ENCODE measurements around the gene SOX10. TPM values are rescaled to one million over a fixed set of nuclear protein-coding genes. Genes with fewer than 3 reads are reported as not detected.
"Not testable (repeated sequence)": the region's sequence is repeated elsewhere in the genome, so short reads cannot be mapped to it uniquely, and the experiment has no call there.

SOX10 gene
- total RNA-seq, 1 experiment from 2014 or later, result 2.4 TPM

DNA sequence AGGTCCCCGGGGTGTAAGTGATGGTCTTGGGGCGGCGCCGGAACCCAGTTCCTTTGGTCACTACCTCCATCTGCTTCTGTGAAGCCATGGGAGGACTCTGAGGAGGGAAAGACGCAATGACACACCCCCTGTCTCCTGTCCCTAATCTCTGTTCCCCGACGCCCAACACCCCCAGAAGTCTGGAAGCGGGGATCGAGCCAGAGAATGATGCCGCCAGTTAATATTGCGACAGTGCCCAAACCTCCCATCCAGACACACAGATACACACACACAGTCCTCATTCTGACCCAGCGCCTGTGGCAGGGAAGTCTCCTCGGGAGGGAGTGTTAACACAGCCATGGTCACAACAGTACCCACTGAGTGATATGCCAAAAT, 31.3 kb downstream of the SOX10 start:
- no peak overlapping the region for H3K23ac ChIP-seq (ENCODE audit: insufficient read length, low read depth, low read length)
- no peaks in the 10 kb centered on the region for H3K27me3 ChIP-seq (ENCODE audit: insufficient read depth, low read length)
- Mint-ChIP-seq H3K4me3 (peak overlapping the region; percentile 100), H3K36me3 (ENCODE audit: insufficient read depth in 1 of 3, low read depth in 3 of 3) (peaks cover 11 to 22% (median 16%) of the 10 kb centered on the region in 3 experiments; a peak in 5 of 7 replicates), H3K9me3 (no peaks in the 10 kb centered on the region), H3K27ac (peak overlapping the region in 1 of 3 experiments; percentile 92; a peak in 2 of 7 replicates), H3K27me3 (ENCODE audit: low read depth) (peaks cover 2% of the 10 kb centered on the region), H3K4me1 (peaks cover 19 to 23% of the 10 kb centered on the region in 2 experiments)
- no peaks in the 10 kb centered on the region for H3K4me1 ChIP-seq (ENCODE audit: insufficient read depth, low read length)
- H3K18ac ChIP-seq (ENCODE audit: insufficient read length, low read depth, low read length), result no peak overlapping the region
- H3K56ac ChIP-seq (ENCODE audit: insufficient read length, low read depth, low read length), result no peak overlapping the region
- no peak overlapping the region for H2BK12ac ChIP-seq (ENCODE audit: insufficient read length, low read depth, low read length)
- H3K23me2 ChIP-seq (ENCODE audit: insufficient read length, low read depth, low read length, poor library complexity, severe bottlenecking), result peaks cover 13% of the 10 kb centered on the region
- H2BK15ac ChIP-seq (ENCODE audit: low read depth, low read length), result no peak overlapping the region; the same call in 1 of the 2 replicates
- no peaks in the 10 kb centered on the region for H4K20me1 ChIP-seq (ENCODE audit: control insufficient read depth, insufficient read depth, insufficient read length)
- no peak overlapping the region for H2AK5ac ChIP-seq (ENCODE audit: insufficient read length, low read length)
- peak overlapping the region; percentile 97 for H3K4me2 ChIP-seq (ENCODE audit: insufficient read depth, insufficient read length, low read length)
- WGBS (ENCODE audit: extremely low coverage, insufficient read length, low lambda C conversion rate), result no CpG with 5 or more reads among the region's 13 CpGs
- 0 out of 2 replicates have a peak overlapping the region, but pooled peaks have one; percentile 0 for H3K14ac ChIP-seq (ENCODE audit: insufficient read depth, low read length)
- DNase-seq, result no peak
- H4K5ac ChIP-seq (ENCODE audit: insufficient read length, low read depth, low read length), result no peak overlapping the region
- no peak overlapping the region for H2AFZ ChIP-seq (ENCODE audit: low read length)
- no peak overlapping the region for H3K9ac ChIP-seq (ENCODE audit: extremely low read depth, insufficient read length, low read length)
- TF ChIP-seq, protein P1, sequence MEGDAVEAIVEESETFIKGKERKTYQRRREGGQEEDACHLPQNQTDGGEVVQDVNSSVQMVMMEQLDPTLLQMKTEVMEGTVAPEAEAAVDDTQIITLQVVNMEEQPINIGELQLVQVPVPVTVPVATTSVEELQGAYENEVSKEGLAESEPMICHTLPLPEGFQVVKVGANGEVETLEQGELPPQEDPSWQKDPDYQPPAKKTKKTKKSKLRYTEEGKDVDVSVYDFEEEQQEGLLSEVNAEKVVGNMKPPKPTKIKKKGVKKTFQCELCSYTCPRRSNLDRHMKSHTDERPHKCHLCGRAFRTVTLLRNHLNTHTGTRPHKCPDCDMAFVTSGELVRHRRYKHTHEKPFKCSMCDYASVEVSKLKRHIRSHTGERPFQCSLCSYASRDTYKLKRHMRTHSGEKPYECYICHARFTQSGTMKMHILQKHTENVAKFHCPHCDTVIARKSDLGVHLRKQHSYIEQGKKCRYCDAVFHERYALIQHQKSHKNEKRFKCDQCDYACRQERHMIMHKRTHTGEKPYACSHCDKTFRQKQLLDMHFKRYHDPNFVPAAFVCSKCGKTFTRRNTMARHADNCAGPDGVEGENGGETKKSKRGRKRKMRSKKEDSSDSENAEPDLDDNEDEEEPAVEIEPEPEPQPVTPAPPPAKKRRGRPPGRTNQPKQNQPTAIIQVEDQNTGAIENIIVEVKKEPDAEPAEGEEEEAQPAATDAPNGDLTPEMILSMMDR (conservative IDR thresholded peaks at IDR 0.05), result no peak
- no peak overlapping the region for H2BK20ac ChIP-seq (ENCODE audit: low read depth, low read length, poor library complexity, severe bottlenecking)
- H4K8ac ChIP-seq (replicated peaks; ENCODE audit: insufficient read length, low read depth, low read length), result no peak overlapping the region
- no peaks in the 10 kb centered on the region for H3K9me3 ChIP-seq (ENCODE audit: control insufficient read depth, low read depth, low read length)
- H3K79me1 ChIP-seq (ENCODE audit: insufficient read depth, low read depth, low read length, poor library complexity, severe bottlenecking), result peaks cover 7% of the 10 kb centered on the region
- no peak overlapping the region for H3K27ac ChIP-seq (ENCODE audit: insufficient read length, low read depth, low read length)
- H3T11ph ChIP-seq (ENCODE audit: low read length), result no peak overlapping the region
- no peak overlapping the region for H4K91ac ChIP-seq (ENCODE audit: insufficient read length, low read depth, low read length)
- H3K4ac ChIP-seq (ENCODE audit: low read depth, low read length), result no peak overlapping the region
- H2BK120ac ChIP-seq (ENCODE audit: low read depth, low read length, poor library complexity, severe bottlenecking), result no peak overlapping the region
- H3K79me2 ChIP-seq (ENCODE audit: insufficient read depth, low read length), result peaks cover 6% of the 10 kb centered on the region; the same call in 1 of the 2 replicates
- H2BK5ac ChIP-seq (ENCODE audit: insufficient read length, low read length), result no peak overlapping the region

DNA sequence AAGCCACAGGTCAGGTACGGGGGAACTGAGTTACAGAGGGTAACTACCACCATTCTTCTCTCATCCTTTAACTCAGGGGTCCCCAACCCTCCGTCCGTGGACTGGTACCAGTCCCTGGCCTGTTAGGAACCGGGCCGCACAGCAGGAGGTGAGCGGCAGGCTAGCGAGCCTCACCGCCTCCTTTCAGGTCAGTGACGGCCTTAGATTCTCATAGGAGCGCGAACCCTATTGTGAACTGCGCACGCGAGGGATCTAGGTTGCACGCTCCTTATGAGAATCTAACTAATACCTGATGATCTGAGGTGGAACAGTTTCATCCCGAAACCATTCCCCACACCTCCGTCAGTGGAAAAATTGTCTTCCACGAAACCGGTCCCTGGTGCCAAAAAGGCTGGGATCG, 31.7 kb downstream of the SOX10 start:
- not testable (repeated sequence) for H3K23ac ChIP-seq (ENCODE audit: insufficient read length, low read depth, low read length); H2BK12ac ChIP-seq (ENCODE audit: insufficient read length, low read depth, low read length); H2BK20ac ChIP-seq (ENCODE audit: low read depth, low read length, poor library complexity, severe bottlenecking); H3K27me3 Mint-ChIP-seq (ENCODE audit: low read depth); H3K27me3 ChIP-seq (ENCODE audit: insufficient read depth, low read length); H3K18ac ChIP-seq (ENCODE audit: insufficient read length, low read depth, low read length); H3K4ac ChIP-seq (ENCODE audit: low read depth, low read length); H3K9me3 ChIP-seq (ENCODE audit: control insufficient read depth, low read depth, low read length); H2BK120ac ChIP-seq (ENCODE audit: low read depth, low read length, poor library complexity, severe bottlenecking); H4K91ac ChIP-seq (ENCODE audit: insufficient read length, low read depth, low read length); H3K27ac Mint-ChIP-seq; H3K9ac ChIP-seq (ENCODE audit: extremely low read depth, insufficient read length, low read length); H3K79me1 ChIP-seq (ENCODE audit: insufficient read depth, low read depth, low read length, poor library complexity, severe bottlenecking); H4K20me1 ChIP-seq (ENCODE audit: control insufficient read depth, insufficient read depth, insufficient read length); H2AFZ ChIP-seq (ENCODE audit: low read length); H3K4me1 ChIP-seq (ENCODE audit: insufficient read depth, low read length); DNase-seq; H2BK15ac ChIP-seq (ENCODE audit: low read depth, low read length); H2BK5ac ChIP-seq (ENCODE audit: insufficient read length, low read length); H3K9me3 Mint-ChIP-seq; H3K79me2 ChIP-seq (ENCODE audit: insufficient read depth, low read length); H3T11ph ChIP-seq (ENCODE audit: low read length); H3K14ac ChIP-seq (ENCODE audit: insufficient read depth, low read length); H4K5ac ChIP-seq (ENCODE audit: insufficient read length, low read depth, low read length); H4K8ac ChIP-seq (replicated peaks; ENCODE audit: insufficient read length, low read depth, low read length); H3K27ac ChIP-seq (ENCODE audit: insufficient read length, low read depth, low read length); H2AK5ac ChIP-seq (ENCODE audit: insufficient read length, low read length); H3K56ac ChIP-seq (ENCODE audit: insufficient read length, low read depth, low read length)
- WGBS (ENCODE audit: extremely low coverage, insufficient read length, low lambda C conversion rate), result no CpG with 5 or more reads among the region's 20 CpGs
- Mint-ChIP-seq H3K4me3 (peak overlapping the region; percentile 100), H3K36me3 (ENCODE audit: insufficient read depth in 1 of 3, low read depth in 3 of 3) (peaks cover 11 to 18% (median 12%) of the 10 kb centered on the region in 3 experiments; a peak in 5 of 7 replicates), H3K4me1 (peaks cover 19 to 23% of the 10 kb centered on the region in 2 experiments)
- Histone ChIP-seq H3K4me2 (ENCODE audit: insufficient read depth, insufficient read length, low read length) (peak overlapping the region; percentile 97), H3K23me2 (ENCODE audit: insufficient read length, low read depth, low read length, poor library complexity, severe bottlenecking) (peaks cover 13% of the 10 kb centered on the region)

All from H9 (cell line).